EH (cell line): Measurements from ENCODE around the gene NIPAL4.
"Not testable (repeated sequence)": the region's sequence is repeated elsewhere in the genome, so short reads cannot be mapped to it uniquely, and the experiment has no call there.

ENCODE experiments used
- DNase-seq: peaks from one replicate; pipeline ENCODE4 v3.0.0-alpha.2; 2015; ENCODE audit warnings: low read depth

NIPAL4 gene

GRCh38 chr5:157463621-157464518 lies 3.9 kb downstream of the NIPAL4 start:
- peak; percentile 96 for DNase-seq

- peak; percentile 97 for DNase-seq
Observed at GRCh38 chr5:157464519-157465171, 4.6 kb downstream of the NIPAL4 start.

GRCh38 chr5:157468293-157468965 lies 8.4 kb downstream of the NIPAL4 start:
- DNase-seq = no peak

GRCh38 chr5:157469073-157469472 lies 9.1 kb downstream of the NIPAL4 start:
- DNase-seq = no peak

GRCh38 chr5:157469687-157470086 lies 9.7 kb downstream of the NIPAL4 start:
- peak; percentile 57 for DNase-seq

GRCh38 chr5:157470631-157471030 lies 10.6 kb downstream of the NIPAL4 start:
- DNase-seq = no peak

- DNase-seq = peak; percentile 55
Observed at GRCh38 chr5:157471709-157472108, 11.7 kb downstream of the NIPAL4 start.

GRCh38 chr5:157473383-157474320 lies 13.6 kb downstream of the NIPAL4 start:
- peak; percentile 97 for DNase-seq

GRCh38 chr5:157475432-157475831 lies 15.4 kb downstream of the NIPAL4 start:
- no peak for DNase-seq

- DNase-seq = peak; percentile 81
Observed at GRCh38 chr5:157476702-157477408, 16.8 kb downstream of the NIPAL4 start.

GRCh38 chr5:157477814-157478494 lies 17.9 kb downstream of the NIPAL4 start:
- DNase-seq = no peak

GRCh38 chr5:157478726-157479125 lies 18.7 kb downstream of the NIPAL4 start:
- DNase-seq = no peak

- DNase-seq = no peak
Observed at GRCh38 chr5:157479166-157479565, 19.2 kb downstream of the NIPAL4 start.

GRCh38 chr5:157479612-157480510 lies 19.8 kb downstream of the NIPAL4 start:
- DNase-seq = no peak

GRCh38 chr5:157481265-157481664 lies 21.3 kb downstream of the NIPAL4 start:
- DNase-seq = no peak

GRCh38 chr5:157481666-157482065 lies 21.7 kb downstream of the NIPAL4 start:
- DNase-seq = no peak

GRCh38 chr5:157482702-157483101 lies 22.7 kb downstream of the NIPAL4 start:
- DNase-seq = not testable (repeated sequence)

- peak; percentile 30 for DNase-seq
Observed at GRCh38 chr5:157484768-157485167, 24.8 kb downstream of the NIPAL4 start.

- no peak for DNase-seq
Observed at GRCh38 chr5:157485340-157485739, 25.3 kb downstream of the NIPAL4 start.
